TTC549 (cell line): ENCODE data around the gene TAS2R50.
"Not testable (repeated sequence)": the region's sequence is repeated elsewhere in the genome, so short reads cannot be mapped to it uniquely, and the experiment has no call there.

Source experiments
- FAIRE-seq: peaks from 2 replicates; lab custom pipeline; 2012; peaks lifted over from hg19 to GRCh38; lab: Jason Lieb, UNC

Gene TAS2R50

DNA sequence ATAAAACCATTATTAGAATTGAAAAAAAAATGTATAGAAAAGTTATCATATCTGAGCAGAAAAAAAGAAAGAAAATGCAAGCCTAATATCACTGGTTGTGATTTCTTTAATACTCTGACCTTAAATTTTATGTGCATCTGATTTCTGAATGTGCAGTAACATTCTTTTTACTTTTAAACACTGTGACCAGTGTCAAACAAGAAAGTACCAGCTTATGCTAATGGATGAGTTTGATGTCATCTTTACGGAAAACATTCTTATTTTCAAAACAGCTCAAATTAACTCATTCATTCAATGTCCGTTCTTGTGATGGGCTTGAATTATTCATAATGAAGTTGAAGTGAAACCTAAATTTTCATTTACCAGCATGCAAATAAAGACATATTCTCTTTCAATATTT lies at the start of gene TAS2R50:
Gene TAS2R50, minus strand, starts transcription at position 101 of the 400 bp plus-strand sequence. Its CDS starts 52 bp downstream, at position 49.
- no peak for FAIRE-seq

DNA sequence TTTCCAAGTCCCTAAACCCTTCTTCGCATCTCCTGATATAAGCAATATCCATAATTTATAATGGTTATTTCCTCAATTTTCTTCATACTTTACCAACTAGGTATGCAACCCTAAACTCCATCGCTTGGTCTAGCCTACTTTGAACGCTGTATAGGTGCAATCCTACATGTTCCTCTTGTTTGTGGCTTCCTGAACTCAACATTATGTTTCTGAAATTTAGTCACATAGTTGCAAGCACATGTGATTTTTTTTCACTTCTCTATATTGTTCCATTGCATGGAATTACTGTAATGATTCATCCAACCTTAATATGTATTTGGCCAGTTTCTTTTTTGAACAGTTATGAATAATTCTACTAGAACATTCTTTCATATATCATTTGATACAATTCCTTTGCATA lies 47.2 kb upstream of the TAS2R50 start:
- not testable (repeated sequence) for FAIRE-seq

GRCh38 chr12:11031307-11031706 lies 44.6 kb upstream of the TAS2R50 start, which contains the start of gene TAS2R31:
Gene TAS2R31 (minus strand): TSS chr12:11031407. CDS start chr12:11031335, 72 bp downstream.
- no peak for FAIRE-seq

GRCh38 chr12:11026118-11026517 lies 39.4 kb upstream of the TAS2R50 start:
- FAIRE-seq: no peak

DNA sequence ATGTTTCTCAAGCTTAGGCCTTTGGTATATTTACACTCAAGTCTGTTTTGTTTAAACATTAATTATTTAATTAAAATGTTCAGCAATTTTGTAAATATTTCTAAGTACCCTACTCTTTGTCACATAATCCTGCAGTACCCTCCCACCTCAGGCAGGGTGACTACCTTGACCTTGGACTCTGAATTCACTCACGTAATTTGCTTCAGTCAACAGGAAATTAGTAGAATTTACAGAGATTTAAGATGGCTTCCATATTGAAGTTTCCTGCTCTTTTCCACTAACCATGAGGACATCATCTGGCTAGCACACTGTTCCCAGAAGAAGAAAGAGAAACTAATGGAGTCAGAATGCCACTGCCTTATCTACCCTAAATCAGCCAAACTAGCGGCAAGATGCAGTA lies 36.7 kb upstream of the TAS2R50 start:
- FAIRE-seq: no peak

DNA sequence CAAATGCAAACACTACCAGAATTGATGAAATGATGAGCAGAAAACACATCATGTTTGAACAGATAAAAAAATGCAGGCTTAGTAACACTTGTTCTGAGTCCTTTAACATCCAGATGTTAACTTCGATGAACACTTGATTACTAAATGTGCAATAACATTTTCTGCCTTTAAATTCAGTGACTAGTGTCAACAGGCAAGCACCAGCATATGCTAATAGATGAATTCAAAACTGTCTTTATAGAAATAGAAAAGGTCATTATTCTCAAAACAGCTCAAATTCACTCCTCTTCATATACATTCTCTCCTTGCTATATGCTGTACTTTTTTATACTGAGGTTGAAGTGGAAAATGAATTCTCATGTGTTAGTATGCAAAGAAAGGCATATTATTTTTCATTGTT lies 35.8 kb upstream of the TAS2R50 start, which contains the start of gene TAS2R19:
Gene TAS2R19, minus strand, starts transcription at position 101 of the 400 bp plus-strand sequence. Its CDS starts 49 bp downstream, at position 52.
- FAIRE-seq: no peak

- no peak for FAIRE-seq
Observed at GRCh38 chr12:11016937-11017336, 30.2 kb upstream of the TAS2R50 start.

DNA sequence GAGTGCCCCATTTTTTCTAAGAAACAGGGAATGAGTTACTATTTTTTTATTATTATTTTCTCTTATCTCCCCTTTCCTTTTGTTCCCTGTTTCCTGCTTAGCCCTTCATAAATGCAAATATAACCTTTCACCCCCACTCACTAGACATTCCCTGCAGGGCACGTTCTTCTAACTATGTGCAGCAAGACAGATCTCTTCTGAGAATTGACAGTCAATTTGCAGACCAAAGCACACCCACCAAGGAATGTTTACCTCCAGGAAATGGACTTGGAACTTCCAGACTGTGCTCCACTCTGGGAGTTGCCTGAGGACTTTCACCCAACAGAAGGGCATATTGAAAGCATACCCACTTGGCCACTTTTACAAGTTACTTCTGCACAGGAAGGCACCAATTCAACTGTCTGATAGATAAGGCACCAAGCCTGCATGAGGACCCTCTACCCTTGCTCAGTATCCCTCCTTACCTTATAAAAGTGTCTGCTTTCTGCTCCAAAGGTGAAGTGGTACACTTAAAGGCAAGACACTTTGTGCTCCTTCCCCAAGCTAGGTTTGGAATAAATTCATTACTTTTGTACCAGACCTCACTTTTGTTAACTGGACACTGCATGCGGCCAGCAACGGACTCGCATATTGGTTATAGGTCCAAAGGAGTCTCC lies 29.2 kb upstream of the TAS2R50 start:
- no peak for FAIRE-seq

DNA sequence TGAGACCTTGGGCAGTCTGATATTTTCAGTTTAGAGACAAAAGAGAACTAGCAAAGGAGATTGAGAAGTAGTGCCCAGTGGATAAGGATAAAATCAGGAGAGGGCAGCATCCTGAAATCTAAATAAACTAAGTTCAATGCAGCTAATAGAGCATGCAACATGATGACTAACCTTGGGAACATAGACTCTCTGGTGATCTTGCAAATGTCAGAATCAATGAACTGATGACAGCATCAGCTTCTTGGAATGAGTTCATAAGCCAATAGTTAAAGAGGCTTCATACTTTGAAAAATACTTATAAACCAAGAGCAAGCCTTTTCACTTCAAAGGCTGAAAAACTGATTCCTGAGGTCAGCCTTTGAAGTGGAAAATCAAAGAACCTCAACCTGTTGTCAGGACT lies 27.5 kb upstream of the TAS2R50 start:
- no peak for FAIRE-seq

DNA sequence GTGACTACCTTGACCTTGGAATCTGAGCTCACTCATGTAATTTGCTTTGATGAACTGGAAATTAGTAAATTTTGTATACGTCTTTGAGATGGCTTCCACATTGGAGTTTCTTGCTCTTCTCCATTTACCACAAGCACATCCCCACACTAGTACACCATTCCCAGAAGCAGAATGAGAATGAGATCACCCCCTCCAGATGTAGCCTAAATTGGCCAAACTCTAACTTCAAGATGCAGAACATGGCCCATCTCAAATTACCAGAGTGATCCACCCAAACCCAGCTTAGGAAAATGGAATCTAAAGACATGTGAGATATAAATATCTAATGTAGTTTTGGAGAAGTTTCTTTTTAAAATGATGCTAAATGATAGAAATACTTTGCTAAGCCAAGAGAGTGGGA lies 20.9 kb upstream of the TAS2R50 start:
- no peak for FAIRE-seq

DNA sequence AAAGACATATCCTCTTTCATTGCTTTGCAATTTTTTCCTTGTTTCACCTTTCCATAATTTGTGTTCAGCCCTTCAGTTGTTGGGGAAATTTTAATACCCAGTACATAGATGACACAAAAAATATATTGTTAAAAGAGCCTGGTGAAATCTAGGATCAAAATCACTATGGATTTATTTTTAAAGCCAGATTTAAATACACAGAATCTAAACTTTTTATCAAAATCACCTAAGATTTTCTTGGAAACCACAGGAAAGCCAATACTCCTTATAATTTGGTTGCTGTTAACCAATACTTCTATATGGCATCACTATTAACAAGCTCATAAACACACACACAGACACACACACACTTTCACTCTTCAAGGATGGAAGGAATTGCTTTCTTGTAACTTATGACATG lies 11.5 kb upstream of the TAS2R50 start, which contains the start of gene TAS2R20:
Gene TAS2R20, minus strand, starts transcription at position 101 of the 400 bp plus-strand sequence. CDS start 429 bp downstream, outside the sequence.
- no peak for FAIRE-seq

GRCh38 chr12:10994307-10994706 lies 7.6 kb upstream of the TAS2R50 start:
- FAIRE-seq: no peak

DNA sequence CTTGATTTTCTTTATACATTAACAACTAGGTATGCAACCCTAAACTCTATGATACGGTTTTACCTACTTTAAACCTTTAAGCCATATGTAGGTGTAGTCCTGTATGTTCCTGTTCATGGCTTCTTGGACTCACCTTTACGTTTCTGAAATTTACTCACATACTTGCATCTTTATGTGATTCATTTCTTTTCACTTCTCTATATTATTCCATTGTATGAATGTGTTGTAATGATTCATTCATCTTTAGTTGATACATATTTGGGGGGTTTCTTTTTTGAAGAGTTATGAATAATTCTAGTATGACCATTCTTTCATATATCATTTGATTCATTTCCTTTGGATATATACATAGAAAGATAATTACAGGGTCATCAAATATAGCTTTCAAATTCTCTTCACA lies 2.4 kb upstream of the TAS2R50 start:
- FAIRE-seq: no peak

DNA sequence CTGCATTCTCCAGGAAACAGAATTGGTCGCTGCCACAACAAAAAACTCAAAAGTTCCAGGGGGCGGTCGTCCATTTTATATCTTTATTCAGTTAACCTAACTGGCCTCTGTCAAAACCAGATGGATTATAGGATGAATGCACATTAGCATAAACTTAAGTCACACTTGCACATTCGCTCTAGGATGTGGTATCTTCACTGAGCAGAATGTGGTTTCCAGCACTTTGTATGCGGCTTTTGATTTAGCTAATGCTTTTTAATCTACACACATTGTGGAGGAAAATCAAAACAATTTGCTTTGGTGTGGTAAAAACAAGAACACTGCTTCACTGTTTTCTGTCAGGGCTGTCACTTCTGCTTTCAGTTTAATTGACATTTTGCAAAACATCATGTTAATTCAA lies 4.5 kb downstream of the TAS2R50 start:
- no peak for FAIRE-seq

- no peak for FAIRE-seq
Observed at GRCh38 chr12:10974965-10975364, 11.7 kb downstream of the TAS2R50 start.

DNA sequence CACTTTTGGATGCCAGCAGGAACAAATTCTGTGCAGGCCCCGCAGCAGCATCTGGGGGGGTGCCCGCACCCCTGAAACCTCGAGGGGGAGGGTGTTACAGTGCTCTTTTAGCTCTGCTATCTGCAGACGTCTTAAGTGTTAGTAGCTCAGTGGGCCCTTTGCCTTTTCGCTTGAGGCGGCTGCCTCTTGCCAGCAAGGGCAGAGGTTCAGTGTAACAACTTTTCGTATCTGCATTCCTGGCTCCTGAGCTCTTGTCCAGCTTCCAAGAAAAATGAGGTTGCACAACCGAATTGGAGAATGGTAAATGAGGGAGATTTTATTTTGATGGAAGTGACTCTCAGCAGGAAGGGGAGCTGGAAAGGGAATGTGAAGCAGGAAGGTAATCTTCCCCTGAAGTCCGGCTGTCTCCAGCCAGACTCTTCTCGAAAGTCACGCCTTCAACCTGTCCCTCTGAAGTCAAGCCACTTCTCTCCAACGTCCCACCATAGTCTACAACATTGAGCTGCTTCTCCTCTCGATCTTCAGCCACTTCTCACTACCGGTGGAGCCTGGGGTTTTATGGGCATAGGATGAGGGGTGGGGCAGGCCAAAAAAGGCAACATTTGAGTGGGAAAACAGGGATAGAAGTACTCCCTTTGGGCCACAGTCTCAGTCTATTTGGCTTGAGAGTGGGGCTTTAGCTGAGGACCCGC lies 17.8 kb downstream of the TAS2R50 start:
- no peak for FAIRE-seq

DNA sequence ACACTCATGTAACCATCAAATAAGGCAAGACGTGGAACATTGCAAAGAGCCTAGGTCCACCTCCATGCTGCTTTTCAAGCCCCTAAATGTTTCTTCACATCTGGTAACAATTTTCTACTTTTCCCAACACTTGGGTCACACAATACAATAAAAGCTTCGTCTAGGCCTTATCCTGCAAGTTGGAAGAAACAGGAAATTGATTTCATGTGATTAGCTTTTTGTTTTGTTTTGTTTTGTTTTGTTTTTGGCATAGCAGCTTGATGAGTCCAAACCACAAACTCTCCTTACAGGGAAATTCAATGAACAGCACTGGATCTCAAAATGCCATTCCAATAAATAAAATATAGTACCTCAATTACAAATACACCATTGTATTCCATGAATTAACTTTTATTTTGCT lies 19.3 kb downstream of the TAS2R50 start:
- FAIRE-seq: no peak

GRCh38 chr12:10966314-10966713 lies 20.4 kb downstream of the TAS2R50 start:
- no peak for FAIRE-seq

DNA sequence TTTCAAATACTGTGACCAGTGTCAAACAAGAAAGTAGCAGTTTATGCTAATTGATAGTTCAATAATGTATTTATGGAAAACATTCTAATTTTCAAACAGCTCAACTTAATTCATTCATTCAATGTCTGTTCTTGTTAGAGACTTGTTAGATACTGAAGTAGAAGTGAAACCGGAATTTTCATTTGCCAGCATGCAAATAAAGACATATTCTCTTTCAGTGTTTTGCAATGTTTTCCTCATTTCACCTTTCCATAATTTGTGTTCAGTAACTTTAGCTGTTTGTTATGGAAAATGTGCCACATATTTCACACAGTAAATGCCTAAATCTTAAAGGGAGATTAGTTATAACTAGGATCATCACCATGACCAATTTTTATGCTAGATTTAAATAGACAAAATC lies 21.2 kb downstream of the TAS2R50 start:
- no peak for FAIRE-seq

DNA sequence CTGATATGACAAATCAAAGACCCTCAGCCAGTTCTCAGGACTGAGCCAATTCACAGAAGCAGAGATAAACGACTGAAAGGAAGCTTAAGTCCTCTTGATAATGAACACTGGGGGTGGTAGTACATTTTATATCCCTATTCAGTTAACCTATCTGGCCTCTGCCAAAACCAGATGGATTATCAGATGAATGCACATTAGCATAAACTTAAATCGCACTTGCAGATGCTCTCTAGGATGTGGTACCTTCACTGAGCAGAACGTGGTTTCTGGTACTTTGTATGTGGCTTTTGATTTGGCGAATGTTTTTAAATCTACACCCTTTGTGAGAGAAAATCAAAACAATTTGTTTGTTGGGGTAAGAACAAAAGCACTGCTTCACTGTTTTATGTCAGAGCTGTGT lies 26.5 kb downstream of the TAS2R50 start:
- no peak for FAIRE-seq

GRCh38 chr12:10959804-10960203 lies 26.9 kb downstream of the TAS2R50 start:
- no peak for FAIRE-seq

- no peak for FAIRE-seq
Observed at GRCh38 chr12:10957741-10958140, 29.0 kb downstream of the TAS2R50 start.

DNA sequence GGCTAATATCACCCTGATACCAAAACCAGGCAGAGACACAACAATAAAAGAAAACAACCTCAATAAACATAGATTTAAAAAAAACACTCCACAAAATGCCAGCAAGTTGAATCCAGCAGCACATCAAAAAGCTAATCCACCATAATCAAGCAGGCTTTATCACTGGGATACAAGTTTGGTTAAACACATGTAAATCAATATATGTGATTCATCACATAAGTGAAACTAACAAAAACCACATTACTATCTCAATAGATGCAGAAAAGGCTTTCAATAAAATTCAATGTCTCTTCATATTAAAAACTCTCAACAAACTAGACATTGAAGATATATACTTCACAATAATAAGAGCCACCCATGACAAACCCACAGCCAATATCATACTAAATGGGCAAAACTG lies 30.6 kb downstream of the TAS2R50 start:
- FAIRE-seq: no peak

- no peak for FAIRE-seq
Observed at GRCh38 chr12:10952645-10953044, 34.1 kb downstream of the TAS2R50 start.
